ENCODE measurements around the gene SNX20. TPM values are rescaled to one million over a fixed set of nuclear protein-coding genes. Genes with fewer than 3 reads are reported as not detected.

SNX20 gene
- total and polyA plus RNA-seq, 2 of the 13 experiments (the other 11 are each of a cell fraction or from before 2014, with no cell fraction given): not detected

DNA sequence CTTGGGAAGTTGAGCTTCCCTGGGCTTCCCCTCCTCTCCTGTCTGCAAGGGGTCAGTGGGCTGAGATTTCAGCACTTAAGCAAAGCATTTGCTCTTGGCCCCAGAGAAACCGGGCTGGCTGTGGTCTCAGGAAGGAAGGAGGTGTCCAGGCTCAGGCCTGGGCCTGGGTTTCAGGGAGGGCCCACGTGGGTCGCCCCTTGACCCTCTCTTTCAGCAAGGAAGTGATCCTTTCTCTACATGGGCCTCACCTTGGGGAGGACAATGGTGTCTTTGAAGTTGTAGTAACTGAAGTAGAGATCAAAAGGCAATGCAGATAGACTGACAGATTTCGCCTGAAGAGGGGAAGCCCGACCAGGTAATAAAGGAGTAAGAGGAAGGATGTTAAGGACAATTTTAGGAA is 15.0 kb upstream of the SNX20 start (continued):
- 0 out of 2 replicates have a peak, but pooled peaks have one; percentile 29 for TF ChIP-seq NCOA2 (CRISPR knock-in tag; IDR thresholded peaks at IDR 0.05)
- peak; percentile 52 for TF ChIP-seq ZFX (CRISPR knock-in tag; IDR thresholded peaks at IDR 0.05; ENCODE audit: low read depth)
- TF ChIP-seq, protein P1, sequence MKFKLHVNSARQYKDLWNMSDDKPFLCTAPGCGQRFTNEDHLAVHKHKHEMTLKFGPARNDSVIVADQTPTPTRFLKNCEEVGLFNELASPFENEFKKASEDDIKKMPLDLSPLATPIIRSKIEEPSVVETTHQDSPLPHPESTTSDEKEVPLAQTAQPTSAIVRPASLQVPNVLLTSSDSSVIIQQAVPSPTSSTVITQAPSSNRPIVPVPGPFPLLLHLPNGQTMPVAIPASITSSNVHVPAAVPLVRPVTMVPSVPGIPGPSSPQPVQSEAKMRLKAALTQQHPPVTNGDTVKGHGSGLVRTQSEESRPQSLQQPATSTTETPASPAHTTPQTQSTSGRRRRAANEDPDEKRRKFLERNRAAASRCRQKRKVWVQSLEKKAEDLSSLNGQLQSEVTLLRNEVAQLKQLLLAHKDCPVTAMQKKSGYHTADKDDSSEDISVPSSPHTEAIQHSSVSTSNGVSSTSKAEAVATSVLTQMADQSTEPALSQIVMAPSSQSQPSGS (CRISPR knock-in tag; IDR thresholded peaks at IDR 0.05): 0 out of 2 replicates have a peak, but pooled peaks have one; percentile 6
- no peak for TF ChIP-seq PRDM4 (CRISPR knock-in tag; IDR thresholded peaks at IDR 0.05; ENCODE audit: borderline replicate concordance)
- TF ChIP-seq BCL6 (CRISPR knock-in tag; IDR thresholded peaks at IDR 0.05): 0 out of 2 replicates have a peak, but pooled peaks have one; percentile 27
- TF ChIP-seq ELF3 (CRISPR knock-in tag; IDR thresholded peaks at IDR 0.05): peak; percentile 34; the same call in 1 of the 2 replicates
- no peak for TF ChIP-seq HDAC2 (CRISPR knock-in tag; IDR thresholded peaks at IDR 0.05)
- TF ChIP-seq, protein P2, sequence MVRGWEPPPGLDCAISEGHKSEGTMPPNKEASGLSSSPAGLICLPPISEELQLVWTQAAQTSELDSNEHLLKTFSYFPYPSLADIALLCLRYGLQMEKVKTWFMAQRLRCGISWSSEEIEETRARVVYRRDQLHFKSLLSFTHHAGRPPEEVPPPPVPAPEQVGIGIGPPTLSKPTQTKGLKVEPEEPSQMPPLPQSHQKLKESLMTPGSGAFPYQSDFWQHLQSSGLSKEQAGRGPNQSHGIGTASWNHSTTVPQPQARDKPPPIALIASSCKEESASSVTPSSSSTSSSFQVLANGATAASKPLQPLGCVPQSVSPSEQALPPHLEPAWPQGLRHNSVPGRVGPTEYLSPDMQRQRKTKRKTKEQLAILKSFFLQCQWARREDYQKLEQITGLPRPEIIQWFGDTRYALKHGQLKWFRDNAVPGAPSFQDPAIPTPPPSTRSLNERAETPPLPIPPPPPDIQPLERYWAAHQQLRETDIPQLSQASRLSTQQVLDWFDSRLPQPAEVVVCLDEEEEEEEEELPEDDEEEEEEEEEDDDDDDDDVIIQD (CRISPR knock-in tag; IDR thresholded peaks at IDR 0.05; ENCODE audit: low read depth): no peak
- no peak for TF ChIP-seq SP1 (IDR thresholded peaks at IDR 0.05)
- TF ChIP-seq SP1 (CRISPR knock-in tag; IDR thresholded peaks at IDR 0.05): 0 out of 2 replicates have a peak, but pooled peaks have one; percentile 15
- TF ChIP-seq TSC22D2 (CRISPR knock-in tag; IDR thresholded peaks at IDR 0.05; ENCODE audit: borderline replicate concordance): 0 out of 2 replicates have a peak, but pooled peaks have one; percentile 25
- TF ChIP-seq ZNF274 (CRISPR knock-in tag; IDR thresholded peaks at IDR 0.05): no peak
- TF ChIP-seq GATAD2A (CRISPR knock-in tag; IDR thresholded peaks at IDR 0.05): peak; percentile 65
- TF ChIP-seq ZNF792 (CRISPR knock-in tag; IDR thresholded peaks at IDR 0.05): peak; percentile 22; the same call in 1 of the 2 replicates
- TF ChIP-seq ASH2L (IDR thresholded peaks at IDR 0.05; ENCODE audit: insufficient read length, low read depth, low read length): peak; percentile 30
- 0 out of 2 replicates have a peak, but pooled peaks have one; percentile 12 for TF ChIP-seq KAT8 (CRISPR knock-in tag; IDR thresholded peaks at IDR 0.05)
- TF ChIP-seq, protein P3, sequence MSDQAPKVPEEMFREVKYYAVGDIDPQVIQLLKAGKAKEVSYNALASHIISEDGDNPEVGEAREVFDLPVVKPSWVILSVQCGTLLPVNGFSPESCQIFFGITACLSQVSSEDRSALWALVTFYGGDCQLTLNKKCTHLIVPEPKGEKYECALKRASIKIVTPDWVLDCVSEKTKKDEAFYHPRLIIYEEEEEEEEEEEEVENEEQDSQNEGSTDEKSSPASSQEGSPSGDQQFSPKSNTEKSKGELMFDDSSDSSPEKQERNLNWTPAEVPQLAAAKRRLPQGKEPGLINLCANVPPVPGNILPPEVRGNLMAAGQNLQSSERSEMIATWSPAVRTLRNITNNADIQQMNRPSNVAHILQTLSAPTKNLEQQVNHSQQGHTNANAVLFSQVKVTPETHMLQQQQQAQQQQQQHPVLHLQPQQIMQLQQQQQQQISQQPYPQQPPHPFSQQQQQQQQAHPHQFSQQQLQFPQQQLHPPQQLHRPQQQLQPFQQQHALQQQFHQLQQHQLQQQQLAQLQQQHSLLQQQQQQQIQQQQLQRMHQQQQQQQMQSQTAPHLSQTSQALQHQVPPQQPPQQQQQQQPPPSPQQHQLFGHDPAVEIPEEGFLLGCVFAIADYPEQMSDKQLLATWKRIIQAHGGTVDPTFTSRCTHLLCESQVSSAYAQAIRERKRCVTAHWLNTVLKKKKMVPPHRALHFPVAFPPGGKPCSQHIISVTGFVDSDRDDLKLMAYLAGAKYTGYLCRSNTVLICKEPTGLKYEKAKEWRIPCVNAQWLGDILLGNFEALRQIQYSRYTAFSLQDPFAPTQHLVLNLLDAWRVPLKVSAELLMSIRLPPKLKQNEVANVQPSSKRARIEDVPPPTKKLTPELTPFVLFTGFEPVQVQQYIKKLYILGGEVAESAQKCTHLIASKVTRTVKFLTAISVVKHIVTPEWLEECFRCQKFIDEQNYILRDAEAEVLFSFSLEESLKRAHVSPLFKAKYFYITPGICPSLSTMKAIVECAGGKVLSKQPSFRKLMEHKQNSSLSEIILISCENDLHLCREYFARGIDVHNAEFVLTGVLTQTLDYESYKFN (CRISPR knock-in tag; conservative IDR thresholded peaks at IDR 0.05): peak; percentile 46
- no peak for TF ChIP-seq ELF1 (CRISPR knock-in tag; IDR thresholded peaks at IDR 0.05)
- TF ChIP-seq SAP130 (CRISPR knock-in tag; IDR thresholded peaks at IDR 0.05; ENCODE audit: low read depth): peak; percentile 12
- no peak for TF ChIP-seq CENPX (CRISPR knock-in tag; IDR thresholded peaks at IDR 0.05)

Data from HepG2 (cell line).